Mucosa of descending colon (tissue), 3 donors: ENCODE measurements around the gene ANXA4. TPM values are rescaled to one million over a fixed set of nuclear protein-coding genes. Genes with fewer than 3 reads are reported as not detected.
A peak's percentile ranks its signal among the peaks of the same experiment; 100 is the strongest.

Experiments used
- ATAC-seq: fragments of 200-7000 bp; cut with Tn5 transposase; one replicate; pipeline ENCODE4 v1.9.1; 2020; ENCODE audit warnings: mild to moderate bottlenecking, moderate library complexity
- DNase-seq, 3 donors: peaks; one replicate each; pipeline ENCODE4 v3.0.0-alpha.2; 2020
- H3K36me3 ChIP-seq: fragments of 200-600 bp; one replicate; pipeline ENCODE4 v1.8.0; 2021; ENCODE audit warnings: low read depth, mild to moderate bottlenecking
- H3K4me1 ChIP-seq: fragments of 200-600 bp; one replicate; pipeline ENCODE4 v1.8.0; 2021; ENCODE audit warnings: low read depth, mild to moderate bottlenecking
- H3K4me3 ChIP-seq: fragments of 200-600 bp; one replicate; pipeline ENCODE4 v1.8.0; 2021; ENCODE audit warnings: mild to moderate bottlenecking
- H3K9me3 ChIP-seq: fragments of 200-600 bp; one replicate; pipeline ENCODE4 v1.8.0; 2021; ENCODE audit warnings: mild to moderate bottlenecking
- CTCF ChIP-seq: fragments of 200-600 bp; IDR thresholded peaks from one replicate; pipeline ENCODE4 v1.8.0; 2022; ENCODE audit warnings: antibody characterized with exemption, mild to moderate bottlenecking
- intact Hi-C, 2 donors: fragments of 100-400 bp; cut with DNase I in 1 of 2; cut with micrococcal nuclease in 1 of 2; formaldehyde crosslinking; loops; one replicate each; pipeline versions ENCODE4 v1.11.0 to v1.11.1; 2022; cut with DNase I, micrococcal nuclease
- total RNA-seq, 3 donors: library from RNA; stranded (reverse); fragmentation: NEBNext Ultra II Directional in 2 of 3; extraction: Animal tissue kit (Norgen Biotek cat#: 25700) in 2 of 3; gene quantifications; one replicate each; pipeline versions ENCODE4 v1.2.1 to v1.2.4, GENCODE V29; 2021 to 2023
- donor health status: DM: no; HTN: no; CAD: no; lungs with moderate emphysema.
- donor health status: DM: no; HTN: no; CAD: no.
- donor health status: DM: no; HTN: yes; CAD: no.

The ANXA4 gene
- total RNA-seq, 3 donors from 2014 or later, result 176 to 345 (median 228) TPM

GRCh38 chr2:69765096-69765380 is 23.1 kb downstream of the ANXA4 start:
- Histone ChIP-seq H3K4me3 (no peak overlapping the region), H3K9me3 (no peaks in the 10 kb centered on the region), H3K4me1 (peaks cover 18% of the 10 kb centered on the region), H3K36me3 (no peaks in the 10 kb centered on the region)
- intact Hi-C loops, result no loop called here
- TF ChIP-seq CTCF, result no peak
- no peak for DNase-seq
- peak; percentile 32 for ATAC-seq

- no peak for TF ChIP-seq CTCF
- intact Hi-C loops, result no loop called here
- H3K4me1 ChIP-seq, result peaks cover 26% of the 10 kb centered on the region
- H3K9me3 ChIP-seq, result no peaks in the 10 kb centered on the region
- no peaks in the 10 kb centered on the region for H3K36me3 ChIP-seq
- no peak overlapping the region for H3K4me3 ChIP-seq
- DNase-seq (no peak), ATAC-seq (no peak)
Measured at GRCh38 chr2:69766014-69766413, 24.1 kb downstream of the ANXA4 start.

GRCh38 chr2:69767034-69767433 is 25.1 kb downstream of the ANXA4 start:
- ATAC-seq (no peak), DNase-seq (no peak)
- Histone ChIP-seq H3K9me3 (no peaks in the 10 kb centered on the region), H3K4me3 (no peak overlapping the region), H3K36me3 (no peaks in the 10 kb centered on the region), H3K4me1 (peaks cover 30% of the 10 kb centered on the region)
- intact Hi-C loops, result no loop called here
- no peak for TF ChIP-seq CTCF

GRCh38 chr2:69768235-69768634 is 26.3 kb downstream of the ANXA4 start:
- intact Hi-C loops, result no loop called here
- Histone ChIP-seq H3K36me3 (no peaks in the 10 kb centered on the region), H3K4me3 (no peak overlapping the region), H3K9me3 (no peaks in the 10 kb centered on the region), H3K4me1 (peaks cover 30% of the 10 kb centered on the region)
- DNase-seq (peak in 1 of 3 donors; percentile 38), ATAC-seq (peak; percentile 66)
- no peak for TF ChIP-seq CTCF

GRCh38 chr2:69768789-69769188 is 26.9 kb downstream of the ANXA4 start:
- no peak for TF ChIP-seq CTCF
- ATAC-seq (no peak), DNase-seq (no peak)
- no peaks in the 10 kb centered on the region for H3K36me3 ChIP-seq
- intact Hi-C loops, result no loop called here
- H3K4me3 ChIP-seq, result no peak overlapping the region
- no peaks in the 10 kb centered on the region for H3K9me3 ChIP-seq
- peaks cover 28% of the 10 kb centered on the region for H3K4me1 ChIP-seq

GRCh38 chr2:69769272-69769671 is 27.3 kb downstream of the ANXA4 start:
- intact Hi-C loops, result no loop called here
- Histone ChIP-seq H3K4me1 (peaks cover 26% of the 10 kb centered on the region), H3K4me3 (no peak overlapping the region), H3K36me3 (no peaks in the 10 kb centered on the region), H3K9me3 (no peaks in the 10 kb centered on the region)
- TF ChIP-seq CTCF, result no peak
- no peak for ATAC-seq
- no peak for DNase-seq
